Common myeloid progenitor, CD34-positive (primary cell): ENCODE measurements around the gene YPEL4.

Experiments used
- CTCF ChIA-PET: fragments of 350-600 bp; sonication (Branson Sonifier 250); formaldehyde crosslinking; loops from one replicate; lab custom pipeline; 2021; ENCODE audit warnings: antibody characterized with exemption; lab: Charles Lee
- POLR2A ChIA-PET: fragments of 350-600 bp; sonication (Branson Sonifier 250); formaldehyde crosslinking; loops from one replicate; lab custom pipeline; 2021; ENCODE audit warnings: antibody characterized with exemption; lab: Charles Lee
- DNase-seq, 3 donors: peaks; one replicate each; pipeline versions ENCODE4 v3.0.0 to v3.0.0-alpha.2; 2013
- H3K27ac ChIP-seq, 2 experiments: 1 replicate in 1 of 2; 2 replicates in 1 of 2; pipeline ENCODE4 v1.7.0; 2013; ENCODE audit warnings: inconsistent platforms in 2 of 2, low read length in 2 of 2, mild to moderate bottlenecking in 2 of 2, low read depth in 1 of 2, moderate library complexity in 1 of 2; ENCODE audit not compliant: severe bottlenecking in 2 of 2, insufficient read depth in 1 of 2, poor library complexity in 1 of 2
- H3K27me3 ChIP-seq, 5 experiments: replicated peaks in 2 of 5; 1 replicate in 3 of 5; 2 replicates in 2 of 5; pipeline versions ENCODE4 v1.6.1 to v1.7.0; 2013; ENCODE audit warnings: low read length in 4 of 5, mild to moderate bottlenecking in 2 of 5, moderate library complexity in 2 of 5, inconsistent platforms in 1 of 5; ENCODE audit not compliant: insufficient read depth in 5 of 5, control insufficient read depth in 4 of 5
- H3K36me3 ChIP-seq, 4 experiments: 1 replicate in 2 of 4; 2 replicates in 2 of 4; pipeline versions ENCODE4 v1.6.1 to v1.7.0; 2013; ENCODE audit warnings: low read length in 3 of 4, control low read depth in 1 of 4, mild to moderate bottlenecking in 1 of 4; ENCODE audit not compliant: control insufficient read depth in 4 of 4, insufficient read depth in 4 of 4
- H3K4me1 ChIP-seq, 4 experiments: 1 replicate in 3 of 4; 2 replicates in 1 of 4; pipeline versions ENCODE4 v1.6.1 to v1.7.1; 2013; ENCODE audit warnings: low read length in 3 of 4, mild to moderate bottlenecking in 3 of 4, control low read depth in 1 of 4, inconsistent platforms in 1 of 4, moderate library complexity in 1 of 4; ENCODE audit not compliant: control insufficient read depth in 4 of 4, insufficient read depth in 4 of 4; ENCODE audit errors: control extremely low read depth in 1 of 4
- H3K4me3 ChIP-seq, 7 experiments: 1 replicate in 4 of 7; 2 replicates in 3 of 7; pipeline versions ENCODE4 v1.5.1 to v1.7.0; 2013; ENCODE audit warnings: mild to moderate bottlenecking in 7 of 7, low read length in 6 of 7, moderate library complexity in 6 of 7, inconsistent platforms in 2 of 7, low read depth in 2 of 7, control low read depth in 1 of 7; ENCODE audit not compliant: insufficient read depth in 4 of 7, control insufficient read depth in 1 of 7; ENCODE audit errors: extremely low read depth in 1 of 7
- H3K9me3 ChIP-seq, 5 experiments: 1 replicate in 4 of 5; 2 replicates in 1 of 5; pipeline versions ENCODE4 v1.6.1 to v1.7.1; 2013; ENCODE audit warnings: low read length in 4 of 5, mild to moderate bottlenecking in 2 of 5, inconsistent platforms in 1 of 5, low read depth in 1 of 5, moderate library complexity in 1 of 5; ENCODE audit not compliant: control insufficient read depth in 4 of 5, insufficient read depth in 2 of 5; ENCODE audit errors: control extremely low read depth in 1 of 5
- whole genome bisulfite sequencing: methylation state at CpG from one replicate; pipeline ENCODE4 v1.1.5; 2013; ENCODE audit not compliant: insufficient coverage; 5-methylcytosine and 5-hydroxymethylcytosine counted together

Gene YPEL4

GRCh38 chr11:57675176-57675941, 25.6 kb upstream of the YPEL4 start:
- no peak for DNase-seq
- H3K4me3 ChIP-seq: no peak overlapping the region
- H3K27me3 ChIP-seq: no peaks in the 10 kb centered on the region
- peaks cover 0 to 6% (median 0%) of the 10 kb centered on the region in 4 experiments for H3K4me1 ChIP-seq
- H3K9me3 ChIP-seq: no peaks in the 10 kb centered on the region
- peaks cover 20 to 64% (median 36%) of the 10 kb centered on the region in 4 experiments for H3K36me3 ChIP-seq
- no peak overlapping the region for H3K27ac ChIP-seq
- 100% methylated on average over 1 of the region's 3 CpGs for WGBS
- POLR2A ChIA-PET: no interaction called here
- CTCF ChIA-PET: interaction anchor here (0.8 to 1.5 kb wide), 6 partner anchors 9 to 34 kb away, joined by 3 to 4 read pairs (median 3); no protein-coding TSS in a partner anchor

- Histone ChIP-seq H3K9me3 (no peaks in the 10 kb centered on the region), H3K27ac (peak overlapping the region in 1 of 2 experiments; percentile 16), H3K4me1 (peaks cover under 1 to 17% (median 6%) of the 10 kb centered on the region in 4 experiments), H3K36me3 (peaks cover 20 to 55% (median 34%) of the 10 kb centered on the region in 4 experiments), H3K4me3 (no peak overlapping the region), H3K27me3 (no peaks in the 10 kb centered on the region)
- DNase-seq: no peak
- ChIA-PET POLR2A (no interaction called here), CTCF (interaction anchor here (1.1 to 1.5 kb wide), 2 partner anchors 11 to 19 kb away, joined by 3 read pairs; no protein-coding TSS in a partner anchor)
Measured at GRCh38 chr11:57674251-57674650, 24.5 kb upstream of the YPEL4 start.

DNA sequence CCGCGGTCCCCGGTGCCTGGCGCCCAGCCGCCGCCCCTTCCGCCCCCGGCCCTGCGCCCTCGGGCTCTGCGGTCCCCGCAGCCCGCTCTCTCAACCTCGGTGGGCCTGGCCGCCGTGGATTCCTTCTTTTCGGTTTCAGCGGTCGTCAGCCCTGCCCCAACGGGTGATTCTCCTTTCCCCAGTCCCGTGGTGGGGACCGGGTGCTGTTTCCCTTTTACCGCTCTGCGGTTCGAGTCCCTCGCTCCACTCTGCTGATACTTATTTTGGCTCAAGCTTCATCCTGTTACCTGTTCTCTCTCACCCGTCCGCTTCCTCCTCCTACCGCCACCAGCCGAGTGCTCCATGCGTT, 18.7 kb upstream of the YPEL4 start:
- peak overlapping the region; percentile 84 to 99 (median 97) for H3K4me3 ChIP-seq
- no peaks in the 10 kb centered on the region for H3K9me3 ChIP-seq
- peaks cover 8 to 19% (median 15%) of the 10 kb centered on the region in 4 experiments for H3K36me3 ChIP-seq
- no peaks in the 10 kb centered on the region for H3K27me3 ChIP-seq
- H3K27ac ChIP-seq: peak overlapping the region; percentile 100
- ChIA-PET POLR2A (interaction anchor here (0.7 to 2.0 kb wide), 3 partner anchors 11 to 19 kb away, joined by 3 to 7 read pairs (median 3); partner anchors contain the start of gene CLP1), CTCF (no interaction called here)
- DNase-seq: peak in 2 of 3 donors; percentile 68 to 71
- 0% methylated on average over 17 of the region's 31 CpGs for WGBS
- peaks cover 10 to 28% (median 20%) of the 10 kb centered on the region in 4 experiments for H3K4me1 ChIP-seq

DNA sequence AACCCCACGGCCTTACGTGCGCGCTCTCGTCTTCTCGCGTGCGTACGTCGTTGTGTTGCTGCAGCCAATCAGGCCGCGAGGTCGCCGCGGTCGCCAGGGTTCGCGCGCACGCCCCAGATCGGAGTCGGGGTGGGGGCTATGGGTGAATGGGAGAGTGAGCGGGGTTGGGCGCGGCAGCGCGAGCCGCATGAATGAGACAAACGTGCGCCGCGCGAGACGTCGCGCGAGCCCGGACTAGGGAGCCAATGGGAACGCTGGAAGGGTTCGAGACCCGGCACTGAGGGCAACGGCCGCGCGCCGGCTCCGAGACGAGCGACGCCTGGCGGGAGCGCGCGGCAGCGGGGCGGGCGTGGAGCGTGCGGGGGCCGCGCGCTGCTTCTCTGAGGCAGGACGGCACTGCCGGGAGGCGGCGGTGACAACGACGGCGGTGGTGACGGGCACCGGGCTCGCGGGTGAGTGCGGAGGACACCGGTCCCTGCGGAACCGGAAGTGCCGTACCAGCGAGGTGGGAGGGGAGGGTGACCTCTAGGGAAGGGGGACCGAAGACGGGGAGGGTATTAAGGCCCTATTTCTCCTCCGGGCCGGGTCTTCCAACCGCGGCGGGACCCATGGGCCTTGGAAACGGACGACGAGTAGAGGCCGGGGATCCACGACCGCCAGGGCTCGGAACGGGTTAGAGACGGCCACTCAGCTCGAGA, 18.2 kb upstream of the YPEL4 start, which contains the start of gene ZDHHC5:
Gene ZDHHC5 (plus strand): TSS at position 379 of the 698 bp plus-strand sequence. CDS start 4,977 bp downstream, outside the sequence.
- ChIA-PET CTCF (interaction anchor here (1.9 kb wide), 1 partner anchor 23 kb away, joined by 10 read pairs; no protein-coding TSS in a partner anchor), POLR2A (interaction anchor here (0.6 to 2.0 kb wide), 4 partner anchors 10 to 121 kb away, joined by 3 to 7 read pairs (median 4); partner anchors contain the start of gene CLP1)
- Histone ChIP-seq H3K27me3 (no peaks in the 10 kb centered on the region), H3K4me1 (peaks cover 10 to 27% (median 20%) of the 10 kb centered on the region in 4 experiments), H3K27ac (peak within 1 kb of the TSS; percentile 100), H3K4me3 (peak within 1 kb of the TSS; percentile 84 to 99 (median 97)), H3K36me3 (peaks cover 6 to 15% (median 13%) of the 10 kb centered on the region in 4 experiments), H3K9me3 (no peaks in the 10 kb centered on the region)
- peak; percentile 100 for DNase-seq
- WGBS: 0% methylated on average over 86 of the region's 96 CpGs

GRCh38 chr11:57667117-57667735, 17.5 kb upstream of the YPEL4 start:
- DNase-seq: peak; percentile 99 to 100 (median 99)
- Histone ChIP-seq H3K4me1 (peaks cover 10 to 27% (median 20%) of the 10 kb centered on the region in 4 experiments), H3K36me3 (peaks cover 6 to 15% (median 11%) of the 10 kb centered on the region in 4 experiments), H3K4me3 (peak overlapping the region; percentile 77 to 99 (median 96)), H3K9me3 (no peaks in the 10 kb centered on the region), H3K27me3 (no peaks in the 10 kb centered on the region), H3K27ac (peak overlapping the region; percentile 100)
- WGBS: 0% methylated on average over 24 of the region's 29 CpGs
- ChIA-PET CTCF (interaction anchor here (0.8 to 2.1 kb wide), 5 partner anchors 9 to 849 kb away, joined by 3 to 10 read pairs (median 4); partner anchors contain the start of gene CLP1), POLR2A (interaction anchor here (0.6 to 2.0 kb wide), 4 partner anchors 9 to 122 kb away, joined by 3 to 7 read pairs (median 4); partner anchors contain the start of gene CLP1)

DNA sequence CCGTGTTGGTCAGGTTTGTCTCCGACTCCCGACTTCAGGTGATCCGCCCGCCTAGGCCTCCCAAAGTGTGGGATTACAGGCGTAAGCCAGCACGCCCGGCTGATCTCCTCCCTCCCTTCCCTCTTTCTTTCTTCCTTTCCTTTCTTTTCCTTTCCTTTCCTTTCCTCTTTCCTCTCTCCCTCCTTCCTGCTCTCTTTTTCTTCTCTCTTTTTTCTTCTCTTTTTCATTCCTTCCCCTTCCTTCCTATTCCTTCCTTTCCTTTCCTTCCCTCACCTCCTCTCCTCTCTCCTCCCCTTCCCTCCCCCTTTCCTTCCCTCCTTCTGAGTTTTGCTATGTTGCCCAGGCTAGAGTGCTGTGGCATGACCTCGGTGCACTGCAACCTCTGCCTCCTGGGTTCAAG, 14.3 kb upstream of the YPEL4 start:
- POLR2A ChIA-PET: no interaction called here
- CTCF ChIA-PET: interaction anchor here (1.2 to 1.4 kb wide), 2 partner anchors 12 to 167 kb away, joined by 3 read pairs; no protein-coding TSS in a partner anchor

More for the DNA sequence above, 14.3 kb upstream of the YPEL4 start:
- no peak overlapping the region for H3K27ac ChIP-seq
- DNase-seq: no peak
- 92% methylated on average over 3 of the region's 9 CpGs for WGBS
- H3K4me1 ChIP-seq: peaks cover 6 to 11% (median 11%) of the 10 kb centered on the region in 4 experiments
- no peaks in the 10 kb centered on the region for H3K27me3 ChIP-seq
- peaks cover 6 to 35% (median 26%) of the 10 kb centered on the region in 4 experiments for H3K36me3 ChIP-seq
- H3K4me3 ChIP-seq: no peak overlapping the region
- no peaks in the 10 kb centered on the region for H3K9me3 ChIP-seq
